ENCODE data around the gene NELL2. TPM values are rescaled to one million over a fixed set of nuclear protein-coding genes. Genes with fewer than 3 reads are reported as not detected.

Gene NELL2
- polyA plus RNA-seq, 1 of the 3 experiments (the other 2 are of a cell fraction) = 0.35 TPM

DNA sequence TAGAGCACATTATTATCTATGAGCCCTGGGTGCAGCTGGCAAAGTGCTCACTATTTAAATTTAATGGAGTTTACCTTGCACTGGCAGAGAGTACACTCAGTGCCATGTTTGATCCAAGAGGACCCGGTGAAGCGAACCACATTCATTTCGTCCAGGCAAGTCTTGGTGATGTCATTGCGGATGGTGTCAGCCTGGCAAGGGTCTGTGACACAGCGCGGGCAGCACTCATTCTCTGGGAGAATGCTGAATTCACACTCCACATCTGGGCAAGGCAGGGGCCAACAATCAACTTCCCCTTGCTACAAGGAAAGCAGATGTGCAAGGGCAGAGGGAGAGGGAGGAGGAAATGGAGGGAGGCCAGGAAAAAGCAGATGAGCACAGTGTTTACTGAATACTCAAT lies 356.2 kb downstream of the NELL2 start:
- no peak overlapping the region for H3K4me2 ChIP-seq
- H3K9me3 ChIP-seq = no peaks in the 10 kb centered on the region
- ChIA-PET POLR2A (no interaction called here), CTCF (no interaction called here)
- no peaks in the 10 kb centered on the region for H4K20me1 ChIP-seq (ENCODE audit: insufficient read depth)
- H3K36me3 ChIP-seq (replicated peaks in 1 of 2; ENCODE audit: control insufficient read depth in 1 of 2, insufficient read depth in 2 of 2, low read length in 1 of 2) = no peaks in the 10 kb centered on the region
- H3K9ac ChIP-seq = no peak overlapping the region
- no peak overlapping the region for H2AFZ ChIP-seq (ENCODE audit: low read depth)
- H3K4me3 ChIP-seq (ENCODE audit: low read depth in 2 of 2, low read length in 1 of 2) = no peak overlapping the region
- WGBS (ENCODE audit: low lambda C conversion rate) = 72% methylated on average over 6 of the region's 6 CpGs
- no peaks in the 10 kb centered on the region for H3K9me2 ChIP-seq
- no peaks in the 10 kb centered on the region for H3K27me3 ChIP-seq (ENCODE audit: insufficient read depth)
- H3F3A ChIP-seq (replicated peaks; ENCODE audit: insufficient read depth) = no peaks in the 10 kb centered on the region
- DNase-seq = no peak
- no peaks in the 10 kb centered on the region for H3K79me2 ChIP-seq (ENCODE audit: insufficient read depth)
- TF ChIP-seq MEF2A (IDR thresholded peaks at IDR 0.05; ENCODE audit: borderline replicate concordance, low read depth) = no peak
- TF ChIP-seq RAD21 (IDR thresholded peaks at IDR 0.05; ENCODE audit: low read length) = no peak
- TF ChIP-seq, protein P1, sequence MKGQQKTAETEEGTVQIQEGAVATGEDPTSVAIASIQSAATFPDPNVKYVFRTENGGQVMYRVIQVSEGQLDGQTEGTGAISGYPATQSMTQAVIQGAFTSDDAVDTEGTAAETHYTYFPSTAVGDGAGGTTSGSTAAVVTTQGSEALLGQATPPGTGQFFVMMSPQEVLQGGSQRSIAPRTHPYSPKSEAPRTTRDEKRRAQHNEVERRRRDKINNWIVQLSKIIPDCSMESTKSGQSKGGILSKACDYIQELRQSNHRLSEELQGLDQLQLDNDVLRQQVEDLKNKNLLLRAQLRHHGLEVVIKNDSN (IDR thresholded peaks at IDR 0.05; ENCODE audit: borderline replicate concordance, low read depth) = no peak
- TF ChIP-seq CHD2 (IDR thresholded peaks at IDR 0.05; ENCODE audit: low read length, partially characterized antibody) = no peak
- TF ChIP-seq FOSL2 (IDR thresholded peaks at IDR 0.05; ENCODE audit: borderline replicate concordance, low read depth) = no peak
- no peak for TF ChIP-seq TCF12 (IDR thresholded peaks at IDR 0.05)
- no peak for TF ChIP-seq SMC3 (IDR thresholded peaks at IDR 0.05; ENCODE audit: low read depth, low read length)
- TF ChIP-seq NFIC (IDR thresholded peaks at IDR 0.05; ENCODE audit: borderline replicate concordance) = no peak
- TF ChIP-seq FOXM1 (IDR thresholded peaks at IDR 0.05; ENCODE audit: low read depth) = no peak
- TF ChIP-seq RXRA (IDR thresholded peaks at IDR 0.05; ENCODE audit: borderline replicate concordance, low read depth) = no peak
- no peak for TF ChIP-seq NRF1 (IDR thresholded peaks at IDR 0.05; ENCODE audit: low read depth, low read length)
- no peak for TF ChIP-seq EP300 (IDR thresholded peaks at IDR 0.05; ENCODE audit: borderline replicate concordance in 1 of 2, low read depth in 1 of 2, low read length in 1 of 2)
- TF ChIP-seq YY1 (IDR thresholded peaks at IDR 0.05; ENCODE audit: low read depth) = no peak
- TF ChIP-seq, protein P2, sequence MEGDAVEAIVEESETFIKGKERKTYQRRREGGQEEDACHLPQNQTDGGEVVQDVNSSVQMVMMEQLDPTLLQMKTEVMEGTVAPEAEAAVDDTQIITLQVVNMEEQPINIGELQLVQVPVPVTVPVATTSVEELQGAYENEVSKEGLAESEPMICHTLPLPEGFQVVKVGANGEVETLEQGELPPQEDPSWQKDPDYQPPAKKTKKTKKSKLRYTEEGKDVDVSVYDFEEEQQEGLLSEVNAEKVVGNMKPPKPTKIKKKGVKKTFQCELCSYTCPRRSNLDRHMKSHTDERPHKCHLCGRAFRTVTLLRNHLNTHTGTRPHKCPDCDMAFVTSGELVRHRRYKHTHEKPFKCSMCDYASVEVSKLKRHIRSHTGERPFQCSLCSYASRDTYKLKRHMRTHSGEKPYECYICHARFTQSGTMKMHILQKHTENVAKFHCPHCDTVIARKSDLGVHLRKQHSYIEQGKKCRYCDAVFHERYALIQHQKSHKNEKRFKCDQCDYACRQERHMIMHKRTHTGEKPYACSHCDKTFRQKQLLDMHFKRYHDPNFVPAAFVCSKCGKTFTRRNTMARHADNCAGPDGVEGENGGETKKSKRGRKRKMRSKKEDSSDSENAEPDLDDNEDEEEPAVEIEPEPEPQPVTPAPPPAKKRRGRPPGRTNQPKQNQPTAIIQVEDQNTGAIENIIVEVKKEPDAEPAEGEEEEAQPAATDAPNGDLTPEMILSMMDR (IDR thresholded peaks at IDR 0.05) = no peak
- TF ChIP-seq GATA2 (CRISPR knock-in tag; IDR thresholded peaks at IDR 0.05) = no peak
- TF ChIP-seq GABPA (IDR thresholded peaks at IDR 0.05; ENCODE audit: low read depth) = no peak
- TF ChIP-seq JUND (IDR thresholded peaks at IDR 0.05) = no peak
- TF ChIP-seq EZH2phosphoT487 (IDR thresholded peaks at IDR 0.05; ENCODE audit: borderline replicate concordance, low read depth) = no peak
- TF ChIP-seq, protein P3, sequence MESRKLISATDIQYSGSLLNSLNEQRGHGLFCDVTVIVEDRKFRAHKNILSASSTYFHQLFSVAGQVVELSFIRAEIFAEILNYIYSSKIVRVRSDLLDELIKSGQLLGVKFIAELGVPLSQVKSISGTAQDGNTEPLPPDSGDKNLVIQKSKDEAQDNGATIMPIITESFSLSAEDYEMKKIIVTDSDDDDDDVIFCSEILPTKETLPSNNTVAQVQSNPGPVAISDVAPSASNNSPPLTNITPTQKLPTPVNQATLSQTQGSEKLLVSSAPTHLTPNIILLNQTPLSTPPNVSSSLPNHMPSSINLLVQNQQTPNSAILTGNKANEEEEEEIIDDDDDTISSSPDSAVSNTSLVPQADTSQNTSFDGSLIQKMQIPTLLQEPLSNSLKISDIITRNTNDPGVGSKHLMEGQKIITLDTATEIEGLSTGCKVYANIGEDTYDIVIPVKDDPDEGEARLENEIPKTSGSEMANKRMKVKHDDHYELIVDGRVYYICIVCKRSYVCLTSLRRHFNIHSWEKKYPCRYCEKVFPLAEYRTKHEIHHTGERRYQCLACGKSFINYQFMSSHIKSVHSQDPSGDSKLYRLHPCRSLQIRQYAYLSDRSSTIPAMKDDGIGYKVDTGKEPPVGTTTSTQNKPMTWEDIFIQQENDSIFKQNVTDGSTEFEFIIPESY (IDR thresholded peaks at IDR 0.05; ENCODE audit: borderline replicate concordance, low read depth) = no peak
- H3K4me1 ChIP-seq (ENCODE audit: control insufficient read depth in 1 of 2, insufficient read depth in 2 of 2, low read depth in 1 of 2, low read length in 1 of 2) = no peaks in the 10 kb centered on the region; a peak in 1 of 4 replicates
- H3K27ac ChIP-seq (ENCODE audit: low read depth in 2 of 2, low read length in 1 of 2) = no peak overlapping the region

Data from SK-N-SH (cell line).